Adrenal gland (tissue), 12 donors: ENCODE results near the gene ATP6V0C. TPM values are rescaled to one million over a fixed set of nuclear protein-coding genes. Genes with fewer than 3 reads are reported as not detected.

Experiments
- DNase-seq, 7 donors: peaks; one replicate each; pipeline ENCODE4 v3.0.0-alpha.2; 2019 to 2020
- H3K27ac ChIP-seq, 5 donors: fragments of 200-600 bp; sonication (generic) in 4 of 5; 1 replicate in 3 of 5; 2 replicates in 2 of 5; pipeline versions ENCODE4 v1.5.1 to v1.8.0; 2016 to 2020; ENCODE audit warnings: mild to moderate bottlenecking in 1 of 5
- H3K27me3 ChIP-seq: fragments of 200-600 bp; 2 replicates; pipeline ENCODE4 v1.8.0; 2021
- H3K36me3 ChIP-seq, 2 donors: fragments of 200-600 bp; replicated peaks in 1 of 2; 1 replicate in 1 of 2; 2 replicates in 1 of 2; pipeline versions ENCODE4 v1.5.1 to v1.8.0; 2018 to 2022
- H3K4me1 ChIP-seq, 2 donors: fragments of 200-600 bp; replicated peaks in 1 of 2; 1 replicate in 1 of 2; 2 replicates in 1 of 2; pipeline versions ENCODE4 v1.5.1 to v1.8.0; 2018 to 2021
- H3K4me3 ChIP-seq, 4 donors: fragments of 200-600 bp; sonication (generic) in 3 of 4; one replicate each; pipeline ENCODE4 v1.5.1; 2016 to 2018
- H3K9me3 ChIP-seq, 3 donors: fragments of 200-600 bp; sonication (generic) in 1 of 3; replicated peaks in 1 of 3; 1 replicate in 2 of 3; 2 replicates in 1 of 3; pipeline versions ENCODE4 v1.5.1 to v1.8.0; 2016 to 2021
- POLR2A ChIP-seq, 2 donors: fragments of 450-650 bp; IDR thresholded peaks; one replicate each; pipeline ENCODE4 v1.6.1; 2017; ENCODE audit warnings: antibody characterized with exemption in 2 of 2, mild to moderate bottlenecking in 2 of 2, moderate library complexity in 1 of 2
- WGBS, 4 donors: extraction: QIAGEN DNeasy Blood & Tissue Kit in 2 of 4; methylation state at CpG; one replicate each; pipeline versions ENCODE4 v1.1.5 to v1.1.7; 2013 to 2017; 5-methylcytosine and 5-hydroxymethylcytosine counted together
- intact Hi-C, 2 donors: fragments of 100-400 bp; cut with DNase I; formaldehyde crosslinking; loops; one replicate each; pipeline versions ENCODE4 v1.14.1 to v1.15.0; 2022 to 2023
- polyA plus RNA-seq, 3 donors: library from polyadenylated mRNA; stranded (reverse); fragments of 200-250 nt in 2 of 3; fragments of 350-450 nt in 1 of 3; fragmentation: Illumina TruSeq in 1 of 3; extraction: RNeasy Lipid Tissue Mini Kit (QIAGEN cat#74804) in 1 of 3; gene quantifications; one replicate each; pipeline ENCODE4 v1.2.3, GENCODE V29; 2013 to 2014
- total RNA-seq, 9 donors: library from RNA; depleted of rRNA in 4 of 9; stranded (reverse); fragments of >200 nt in 4 of 9; fragments of 120-200 nt in 1 of 9; fragmentation: NEBNext Ultra II Directional in 1 of 9; extraction: Animal tissue kit (Norgen Biotek cat#: 25700) in 1 of 9; gene quantifications; one replicate each; pipeline versions ENCODE4 v1.1.0 to v1.2.4, GENCODE V29; 2013 to 2023
- TF ChIP-seq, protein P1 (sequence below), 6 experiments: fragments of 450-650 bp in 4 of 6; fragments of 200-600 bp in 2 of 6; sonication (generic) in 1 of 6; IDR thresholded peaks; 1 replicate in 5 of 6; 2 replicates in 1 of 6; pipeline versions ENCODE4 v1.5.1 to v1.8.0; 2016 to 2021; ENCODE audit warnings: antibody characterized with exemption in 6 of 6, mild to moderate bottlenecking in 2 of 6, moderate library complexity in 1 of 6
- donor health status: healthy with polysubstance abuse.
- donor health status: Bipolar disorder and iron deficiency.
- donor health status: DM: yes; HTN: yes; CAD: no.
- donor health status: DM: no; HTN: no; CAD: no.
- donor health status: DM: no; HTN: no; CAD: no.
- donor health status: DM: yes; HTN: yes; CAD: no.

The ATP6V0C gene
- total and polyA plus RNA-seq, 12 donors, result 26.5 to 318 (median 133) TPM

DNA sequence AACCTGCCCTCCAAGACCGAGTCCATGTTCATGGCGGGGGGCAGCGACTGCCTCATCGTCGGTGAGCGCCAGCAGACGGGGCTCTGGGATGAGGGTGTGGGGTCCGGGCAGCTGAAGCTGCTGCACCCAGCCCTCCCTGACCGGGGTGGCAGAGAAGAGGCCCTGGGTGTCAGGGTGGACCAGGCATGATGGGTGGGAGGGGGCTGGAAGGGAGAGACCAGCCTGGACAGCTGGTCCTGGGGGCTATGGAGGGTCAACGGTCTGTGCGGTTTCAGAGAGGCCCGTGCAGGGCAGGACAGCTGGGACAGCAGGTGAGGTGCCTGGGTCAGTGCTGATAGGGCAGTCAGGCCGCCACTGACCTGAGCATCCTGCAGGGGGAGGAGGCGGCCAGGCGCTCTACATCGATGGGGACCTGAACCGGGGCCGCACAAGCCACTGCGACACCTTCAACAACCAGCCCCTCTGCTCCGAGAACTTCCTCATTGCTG, 13.3 kb upstream of the ATP6V0C start:
- H3K9me3 ChIP-seq, result no peaks in the 10 kb centered on the region
- DNase-seq, result no peak
- WGBS, 4 donors, result 82 to 100% (median 91%) methylated on average over 2 to 20 of the region's 20 CpGs
- H3K4me1 ChIP-seq, result peaks cover 0 to 35% of the 10 kb centered on the region in 2 donors
- no peak overlapping the region for H3K4me3 ChIP-seq
- peaks cover 0 to 9% of the 10 kb centered on the region in 2 donors for H3K36me3 ChIP-seq
- intact Hi-C loops, result loop anchor here (5.0 to 10.0 kb wide), 2 partner anchors 76 to 158 kb away; partner anchors contain the start of genes ABCA3 (in 1 of the 2) and CCNF (in 1 of the 2)
- TF ChIP-seq, protein P1, sequence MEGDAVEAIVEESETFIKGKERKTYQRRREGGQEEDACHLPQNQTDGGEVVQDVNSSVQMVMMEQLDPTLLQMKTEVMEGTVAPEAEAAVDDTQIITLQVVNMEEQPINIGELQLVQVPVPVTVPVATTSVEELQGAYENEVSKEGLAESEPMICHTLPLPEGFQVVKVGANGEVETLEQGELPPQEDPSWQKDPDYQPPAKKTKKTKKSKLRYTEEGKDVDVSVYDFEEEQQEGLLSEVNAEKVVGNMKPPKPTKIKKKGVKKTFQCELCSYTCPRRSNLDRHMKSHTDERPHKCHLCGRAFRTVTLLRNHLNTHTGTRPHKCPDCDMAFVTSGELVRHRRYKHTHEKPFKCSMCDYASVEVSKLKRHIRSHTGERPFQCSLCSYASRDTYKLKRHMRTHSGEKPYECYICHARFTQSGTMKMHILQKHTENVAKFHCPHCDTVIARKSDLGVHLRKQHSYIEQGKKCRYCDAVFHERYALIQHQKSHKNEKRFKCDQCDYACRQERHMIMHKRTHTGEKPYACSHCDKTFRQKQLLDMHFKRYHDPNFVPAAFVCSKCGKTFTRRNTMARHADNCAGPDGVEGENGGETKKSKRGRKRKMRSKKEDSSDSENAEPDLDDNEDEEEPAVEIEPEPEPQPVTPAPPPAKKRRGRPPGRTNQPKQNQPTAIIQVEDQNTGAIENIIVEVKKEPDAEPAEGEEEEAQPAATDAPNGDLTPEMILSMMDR (IDR thresholded peaks at IDR 0.05), result no peak
- no peak for TF ChIP-seq POLR2A (IDR thresholded peaks at IDR 0.05)
- H3K27me3 ChIP-seq, result no peaks in the 10 kb centered on the region
- H3K27ac ChIP-seq, result no peak overlapping the region

GRCh38 chr16:2500918-2501750, 12.6 kb upstream of the ATP6V0C start:
- TF ChIP-seq POLR2A (IDR thresholded peaks at IDR 0.05), result no peak
- TF ChIP-seq, protein P1 (IDR thresholded peaks at IDR 0.05), result peak; percentile 96 to 99 (median 98)
- Histone ChIP-seq H3K9me3 (no peaks in the 10 kb centered on the region), H3K27ac (peak overlapping the region in 3 of 5 donors; percentile 17 to 37 (median 22)), H3K36me3 (peaks cover 0 to 9% of the 10 kb centered on the region in 2 donors), H3K27me3 (no peaks in the 10 kb centered on the region), H3K4me1 (peaks cover 0 to 35% of the 10 kb centered on the region in 2 donors), H3K4me3 (peak overlapping the region in 1 of 4 donors; percentile 24)
- WGBS, 4 donors, result 4 to 34% (median 20%) methylated on average over 3 to 23 of the region's 23 CpGs
- intact Hi-C loops, result loop anchor here (5.0 to 10.0 kb wide), 2 partner anchors 76 to 159 kb away; partner anchors contain the start of genes ABCA3 (in 1 of the 2) and CCNF (in 1 of the 2)
- peak; percentile 80 to 94 (median 87) for DNase-seq

GRCh38 chr16:2501946-2502895, 11.5 kb upstream of the ATP6V0C start:
- Histone ChIP-seq H3K36me3 (peaks cover 0 to under 1% of the 10 kb centered on the region in 2 donors), H3K4me1 (peaks cover 0 to 32% of the 10 kb centered on the region in 2 donors), H3K9me3 (no peaks in the 10 kb centered on the region), H3K27ac (peak overlapping the region in 1 of 5 donors; percentile 17), H3K4me3 (no peak overlapping the region), H3K27me3 (no peaks in the 10 kb centered on the region)
- no peak for DNase-seq
- WGBS, 4 donors, result 68 to 77% (median 75%) methylated on average over 5 to 18 of the region's 18 CpGs
- no peak for TF ChIP-seq POLR2A (IDR thresholded peaks at IDR 0.05)
- TF ChIP-seq, protein P1 (IDR thresholded peaks at IDR 0.05), result no peak
- intact Hi-C loops, result loop anchor here (5.0 to 10.0 kb wide), 2 partner anchors 77 to 160 kb away; partner anchors contain the start of genes ABCA3 (in 1 of the 2) and CCNF (in 1 of the 2)
